ENCODE results near the gene PIK3R5. TPM values are rescaled to one million over a fixed set of nuclear protein-coding genes. Genes with fewer than 3 reads are reported as not detected.

PIK3R5 gene
- total and polyA plus RNA-seq, 2 donors (not counting 3 experiments of a cell fraction or from before 2014, with no cell fraction given), result not detected

DNA sequence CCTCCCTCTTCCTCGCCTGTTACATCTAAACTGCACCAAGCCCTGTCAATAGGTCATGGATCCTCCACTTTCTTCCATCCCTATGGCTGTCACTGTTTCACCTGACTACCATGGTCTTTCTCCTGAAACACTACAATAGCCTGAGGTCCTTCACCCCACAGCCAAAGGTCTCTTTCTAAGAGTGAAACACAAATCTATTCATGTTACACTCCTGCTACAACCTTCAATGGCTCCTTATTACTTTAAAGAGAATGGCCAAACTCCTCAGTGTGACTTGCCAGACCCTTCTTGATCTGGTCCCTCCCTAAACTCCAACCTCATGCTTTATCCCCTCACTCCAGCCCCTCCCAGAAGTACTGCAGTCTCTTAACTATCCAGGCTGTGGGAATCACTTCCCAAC lies 97.4 kb downstream of the PIK3R5 start:
- Histone ChIP-seq H4K20me1 (replicated peaks; ENCODE audit: control insufficient read depth, extremely low read depth, insufficient read depth, low read length) (no peaks in the 10 kb centered on the region), H3K36me3 (ENCODE audit: control insufficient read depth in 2 of 2, extremely low read depth in 1 of 2, insufficient read depth in 2 of 2, low read length in 2 of 2) (no peaks in the 10 kb centered on the region), H3K9me3 (replicated peaks; ENCODE audit: control insufficient read depth, insufficient read depth, low read length) (no peaks in the 10 kb centered on the region), H3K4me1 (ENCODE audit: control insufficient read depth, extremely low read depth, insufficient read depth, low read length) (no peaks in the 10 kb centered on the region), H2AFZ (ENCODE audit: low read depth, low read length) (no peak overlapping the region), H3K27ac (ENCODE audit: insufficient read depth, low read depth, low read length) (no peak overlapping the region), H3K4me3 (replicated peaks in 1 of 3; ENCODE audit: insufficient read depth in 1 of 3, low read depth in 1 of 3, low read length in 3 of 3) (no peak overlapping the region), H3K9me1 (replicated peaks; ENCODE audit: control insufficient read depth, extremely low read depth, insufficient read depth, low read length) (no peaks in the 10 kb centered on the region), H3K27me3 (ENCODE audit: control insufficient read depth in 2 of 2, insufficient read depth in 2 of 2, low read length in 2 of 2) (no peaks in the 10 kb centered on the region), H3K79me2 (ENCODE audit: control insufficient read depth, insufficient read depth, low read length) (no peaks in the 10 kb centered on the region), H3K9ac (replicated peaks; ENCODE audit: extremely low read depth, insufficient read depth, low read length) (no peak overlapping the region), H3K4me2 (ENCODE audit: insufficient read depth, low read length) (no peak overlapping the region)
- no TSS peak for BruUV-seq (replicated peaks)
- FAIRE-seq, result no peak
- no peak for DNase-seq (ENCODE audit: low read depth, low spot score)
- intact Hi-C loops (cut with micrococcal nuclease) (no loop called here), dilution Hi-C loops (cut with MboI; ENCODE audit: extremely low pct_ligation_motif_present, low sequenced_read_pairs) (no loop called here)
- ChIA-PET POLR2A (no interaction called here), CTCF (no interaction called here)
- TF ChIP-seq FOS (IDR thresholded peaks at IDR 0.05; ENCODE audit: borderline replicate concordance, insufficient read depth, low read length), result no peak
- no peak for TF ChIP-seq POLR2AphosphoS5 (IDR thresholded peaks at IDR 0.05; ENCODE audit: insufficient read depth, low read depth, low read length)
- TF ChIP-seq MYC (IDR thresholded peaks at IDR 0.05; ENCODE audit: low read depth, low read length), result no peak
- TF ChIP-seq GATA2 (IDR thresholded peaks at IDR 0.05; ENCODE audit: insufficient read depth, insufficient read length, low read depth, low read length), result no peak
- TF ChIP-seq, protein P1, sequence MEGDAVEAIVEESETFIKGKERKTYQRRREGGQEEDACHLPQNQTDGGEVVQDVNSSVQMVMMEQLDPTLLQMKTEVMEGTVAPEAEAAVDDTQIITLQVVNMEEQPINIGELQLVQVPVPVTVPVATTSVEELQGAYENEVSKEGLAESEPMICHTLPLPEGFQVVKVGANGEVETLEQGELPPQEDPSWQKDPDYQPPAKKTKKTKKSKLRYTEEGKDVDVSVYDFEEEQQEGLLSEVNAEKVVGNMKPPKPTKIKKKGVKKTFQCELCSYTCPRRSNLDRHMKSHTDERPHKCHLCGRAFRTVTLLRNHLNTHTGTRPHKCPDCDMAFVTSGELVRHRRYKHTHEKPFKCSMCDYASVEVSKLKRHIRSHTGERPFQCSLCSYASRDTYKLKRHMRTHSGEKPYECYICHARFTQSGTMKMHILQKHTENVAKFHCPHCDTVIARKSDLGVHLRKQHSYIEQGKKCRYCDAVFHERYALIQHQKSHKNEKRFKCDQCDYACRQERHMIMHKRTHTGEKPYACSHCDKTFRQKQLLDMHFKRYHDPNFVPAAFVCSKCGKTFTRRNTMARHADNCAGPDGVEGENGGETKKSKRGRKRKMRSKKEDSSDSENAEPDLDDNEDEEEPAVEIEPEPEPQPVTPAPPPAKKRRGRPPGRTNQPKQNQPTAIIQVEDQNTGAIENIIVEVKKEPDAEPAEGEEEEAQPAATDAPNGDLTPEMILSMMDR (IDR thresholded peaks at IDR 0.05; ENCODE audit: extremely low read depth in 1 of 2, insufficient read depth in 1 of 2, low read depth in 1 of 2, low read length in 2 of 2), result no peak
- TF ChIP-seq MAX (IDR thresholded peaks at IDR 0.05; ENCODE audit: insufficient read depth, insufficient read length), result no peak
- TF ChIP-seq JUN (IDR thresholded peaks at IDR 0.05; ENCODE audit: borderline replicate concordance, insufficient read depth, insufficient read length, low read depth), result no peak
- TF ChIP-seq EZH2 (IDR thresholded peaks at IDR 0.05; ENCODE audit: borderline replicate concordance, low read depth, low read length, severe bottlenecking), result no peak
- no peak for TF ChIP-seq POLR2A (IDR thresholded peaks at IDR 0.05; ENCODE audit: low read depth, low read length)

Data from endothelial cell of umbilical vein (primary cell).